HG03378 (cell line): ENCODE data around the gene MSMP.

Experiments used
- ATAC-seq: cut with Tn5 transposase; IDR thresholded peaks from one replicate; pipeline ENCODE4 v1.9.1; 2021; ENCODE audit warnings: mild to moderate bottlenecking, moderate library complexity; ENCODE audit not compliant: unreplicated experiment

Gene MSMP

GRCh38 chr9:35745569-35745968 is 8.5 kb downstream of the MSMP start:
- ATAC-seq = no peak

- no peak for ATAC-seq
These were observed 10.1 kb downstream of the MSMP start for GRCh38 chr9:35743880-35744518.

- ATAC-seq = no peak
These were observed 10.6 kb downstream of the MSMP start for GRCh38 chr9:35743452-35743851.

- ATAC-seq = no peak
These were observed 12.3 kb downstream of the MSMP start for GRCh38 chr9:35741740-35742139.

- no peak for ATAC-seq
These were observed 13.8 kb downstream of the MSMP start for GRCh38 chr9:35740243-35740642.

GRCh38 chr9:35738924-35739323 is 15.2 kb downstream of the MSMP start:
- ATAC-seq = no peak

- ATAC-seq = no peak
These were observed 15.9 kb downstream of the MSMP start for GRCh38 chr9:35738186-35738585.

- no peak for ATAC-seq
These were observed 16.9 kb downstream of the MSMP start for GRCh38 chr9:35737143-35737542.

- no peak for ATAC-seq
These were observed 17.9 kb downstream of the MSMP start for GRCh38 chr9:35736201-35736633.

GRCh38 chr9:35734096-35734495 is 20.0 kb downstream of the MSMP start:
- no peak for ATAC-seq

GRCh38 chr9:35732800-35733541 is 21.1 kb downstream of the MSMP start:
- no peak for ATAC-seq

GRCh38 chr9:35732185-35732799 is 21.8 kb downstream of the MSMP start, which contains the start of the genes CREB3 and TLN1:
Gene CREB3, plus strand, starts transcription at chr9:35732666. Its CDS starts 107 bp downstream, at chr9:35732773.
Gene TLN1, minus strand, starts transcription at chr9:35732195. Its CDS starts 6,501 bp downstream, at chr9:35725694.
- ATAC-seq = peak; percentile 75

GRCh38 chr9:35731415-35732184 is 22.5 kb downstream of the MSMP start:
- no peak for ATAC-seq

GRCh38 chr9:35730486-35730854 is 23.6 kb downstream of the MSMP start:
- ATAC-seq = no peak

- no peak for ATAC-seq
These were observed 24.2 kb downstream of the MSMP start for GRCh38 chr9:35729700-35730485.

GRCh38 chr9:35729101-35729500 is 25.0 kb downstream of the MSMP start:
- no peak for ATAC-seq

GRCh38 chr9:35728041-35728971 is 25.8 kb downstream of the MSMP start:
- peak; percentile 17 for ATAC-seq

GRCh38 chr9:35727676-35728040 is 26.4 kb downstream of the MSMP start:
- ATAC-seq = no peak

GRCh38 chr9:35726931-35727330 is 27.1 kb downstream of the MSMP start:
- no peak for ATAC-seq
